DMS53 (cell line): ENCODE data around the gene DAPK1.
A peak's percentile ranks its signal among the peaks of the same experiment; 100 is the strongest.

Experiments
- DNase-seq: peaks from one replicate; lab custom pipeline; 2025; lab: John Stamatoyannopoulos, UW

DAPK1 gene

DNA sequence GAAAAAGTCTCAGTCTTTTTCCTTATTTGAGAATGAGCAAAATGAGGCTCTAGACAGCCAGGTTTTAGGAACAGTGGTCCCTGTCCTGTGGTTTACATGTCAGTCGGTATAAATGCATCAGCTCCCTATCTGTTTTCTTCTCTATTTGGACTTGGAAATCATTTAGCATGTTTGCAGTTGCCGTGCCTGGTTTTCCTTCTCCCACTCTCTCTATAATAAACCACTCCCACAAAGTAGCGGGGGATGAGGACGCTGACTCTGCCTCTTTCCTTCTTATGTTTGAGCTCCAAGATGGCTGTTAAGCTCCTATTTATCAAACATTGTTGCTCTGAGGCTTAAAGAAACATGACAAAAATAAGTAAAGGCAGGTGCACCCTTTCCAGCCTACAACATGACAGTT is 171.1 kb downstream of the DAPK1 start:
- no peak for DNase-seq

DNA sequence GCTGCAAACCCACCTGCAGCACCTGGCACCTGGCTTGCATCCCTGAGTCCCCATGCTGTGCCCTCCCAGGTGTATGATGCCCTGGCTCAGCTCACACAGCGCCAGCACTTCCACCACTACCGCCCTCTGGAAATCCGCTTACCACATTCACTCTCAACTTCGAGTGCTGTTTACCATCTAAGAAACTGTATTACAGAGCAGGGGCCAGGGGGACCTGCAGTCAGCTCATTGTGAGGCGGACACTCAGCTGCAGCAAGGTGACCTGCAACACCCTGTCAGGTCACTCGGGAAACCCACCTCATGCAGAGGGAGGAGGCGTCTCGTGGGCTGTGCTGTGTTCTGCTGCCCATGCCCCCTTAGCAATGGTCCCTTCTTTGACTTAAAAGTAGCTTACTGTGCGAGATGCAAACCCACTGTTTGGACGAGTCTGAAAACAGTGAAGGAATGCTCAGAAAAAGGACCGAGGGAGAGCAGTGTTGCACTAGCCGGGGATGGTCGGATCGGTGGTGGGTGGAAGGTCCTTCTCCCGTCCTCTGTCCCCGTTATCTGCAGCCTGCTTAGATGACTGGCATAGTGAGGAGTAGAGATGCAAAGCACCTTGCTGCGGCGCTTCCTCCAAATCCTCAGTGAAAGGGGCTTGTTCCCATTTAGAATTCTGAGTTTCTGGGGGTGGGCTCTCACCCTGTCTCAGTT is 173.1 kb downstream of the DAPK1 start:
- no peak for DNase-seq

DNA sequence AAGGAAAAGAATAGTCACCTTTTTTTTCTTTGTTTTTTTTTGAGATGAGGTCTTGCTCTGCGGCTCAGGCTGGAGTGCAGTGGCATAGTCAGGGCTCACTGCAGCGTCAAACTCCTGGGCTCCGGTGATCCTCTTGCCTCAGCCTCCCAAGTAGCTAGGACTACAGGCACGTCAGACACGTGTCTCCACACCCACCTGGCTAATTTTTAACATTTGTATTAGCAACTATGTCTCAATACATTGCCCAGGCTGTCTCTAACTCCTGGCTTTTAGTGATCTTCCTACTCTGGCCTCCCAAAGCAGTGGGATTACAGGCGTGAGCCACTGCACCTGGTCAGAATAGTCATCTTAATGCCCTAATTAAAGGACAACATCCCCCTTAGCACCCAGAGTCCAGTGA is 173.8 kb downstream of the DAPK1 start:
- DNase-seq = no peak

GRCh38 chr9:87671925-87672324 is 174.3 kb downstream of the DAPK1 start:
- no peak for DNase-seq

- DNase-seq = no peak
These were observed 174.9 kb downstream of the DAPK1 start for GRCh38 chr9:87672586-87672985.

- DNase-seq = no peak
These were observed 175.9 kb downstream of the DAPK1 start for GRCh38 chr9:87673446-87674120.

DNA sequence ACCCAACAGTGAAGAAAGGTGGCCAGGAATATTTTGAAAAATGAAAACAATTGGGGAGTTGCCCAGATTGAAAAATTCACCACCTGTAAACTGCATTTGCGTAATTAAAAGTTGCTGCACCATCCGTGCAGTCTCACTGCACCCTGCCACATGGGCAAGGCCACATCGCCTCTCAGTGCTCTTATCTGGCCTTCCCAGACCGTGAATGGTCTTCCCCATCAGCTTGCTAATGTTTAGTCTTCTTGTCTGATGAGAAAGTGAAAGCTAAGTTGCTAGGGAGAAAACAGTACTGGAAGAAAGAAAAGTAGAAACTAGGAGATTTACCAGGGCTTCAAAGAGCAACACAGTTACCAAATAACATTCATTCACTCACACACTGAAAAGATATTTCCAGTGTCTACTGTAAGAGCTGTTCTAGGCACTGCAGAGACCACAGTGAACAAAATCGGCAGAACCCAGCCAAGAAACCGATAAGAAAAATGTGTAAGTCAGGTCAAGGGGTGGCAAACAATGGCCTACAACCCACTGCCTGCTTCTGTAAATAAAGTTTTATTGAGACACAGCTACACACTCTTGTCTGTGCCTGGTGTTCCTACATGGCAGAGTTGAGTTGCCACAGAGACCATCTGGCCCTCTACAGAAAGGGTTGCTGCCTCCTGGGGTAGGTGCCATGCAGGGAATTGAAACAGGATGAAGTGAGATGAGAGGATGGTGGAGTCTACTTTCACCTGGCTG is 177.1 kb downstream of the DAPK1 start:
- DNase-seq = no peak

- DNase-seq = no peak
These were observed 178.3 kb downstream of the DAPK1 start for GRCh38 chr9:87675906-87676515.

- no peak for DNase-seq
These were observed 179.5 kb downstream of the DAPK1 start for GRCh38 chr9:87676976-87677775.

DNA sequence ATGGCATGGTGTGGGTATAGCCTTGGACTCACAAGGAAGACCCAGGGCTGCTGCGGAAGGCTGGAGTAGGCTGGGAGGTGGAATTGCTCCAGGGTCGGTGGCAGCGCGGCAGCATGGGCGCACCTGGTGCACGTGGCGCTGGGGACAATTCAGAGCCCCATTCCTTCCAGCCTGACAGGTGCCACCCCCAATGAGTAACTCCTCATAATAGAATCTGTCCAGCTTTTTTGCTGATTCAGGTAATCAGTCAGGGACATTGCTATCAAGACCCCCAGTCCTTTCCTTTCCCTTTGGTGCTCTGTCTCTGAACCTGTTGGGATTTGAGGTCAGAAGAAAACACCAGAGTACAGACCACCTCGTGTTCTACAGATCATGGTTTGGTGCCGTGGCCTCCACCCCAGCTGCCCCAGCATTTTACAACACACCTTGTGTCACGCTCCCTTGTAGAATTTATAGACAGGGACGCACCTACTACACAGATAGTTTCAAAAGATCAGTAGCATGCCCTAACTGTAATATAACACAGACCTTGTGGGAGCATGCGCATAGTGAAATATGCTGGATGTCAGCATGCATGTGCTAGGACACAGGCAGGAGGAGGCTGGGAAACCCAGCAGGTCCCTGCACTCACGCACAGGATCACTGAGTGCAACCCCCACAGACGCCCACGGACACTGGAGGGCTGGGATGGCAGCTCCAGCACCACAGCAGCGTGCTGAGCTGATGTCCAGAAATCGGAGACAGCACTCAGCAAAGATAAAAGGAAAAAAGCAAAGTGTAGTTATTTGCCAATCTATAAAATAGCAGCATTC is 180.3 kb downstream of the DAPK1 start:
- DNase-seq = no peak

GRCh38 chr9:87678650-87679355 is 181.1 kb downstream of the DAPK1 start:
- DNase-seq = peak; percentile 70

DNA sequence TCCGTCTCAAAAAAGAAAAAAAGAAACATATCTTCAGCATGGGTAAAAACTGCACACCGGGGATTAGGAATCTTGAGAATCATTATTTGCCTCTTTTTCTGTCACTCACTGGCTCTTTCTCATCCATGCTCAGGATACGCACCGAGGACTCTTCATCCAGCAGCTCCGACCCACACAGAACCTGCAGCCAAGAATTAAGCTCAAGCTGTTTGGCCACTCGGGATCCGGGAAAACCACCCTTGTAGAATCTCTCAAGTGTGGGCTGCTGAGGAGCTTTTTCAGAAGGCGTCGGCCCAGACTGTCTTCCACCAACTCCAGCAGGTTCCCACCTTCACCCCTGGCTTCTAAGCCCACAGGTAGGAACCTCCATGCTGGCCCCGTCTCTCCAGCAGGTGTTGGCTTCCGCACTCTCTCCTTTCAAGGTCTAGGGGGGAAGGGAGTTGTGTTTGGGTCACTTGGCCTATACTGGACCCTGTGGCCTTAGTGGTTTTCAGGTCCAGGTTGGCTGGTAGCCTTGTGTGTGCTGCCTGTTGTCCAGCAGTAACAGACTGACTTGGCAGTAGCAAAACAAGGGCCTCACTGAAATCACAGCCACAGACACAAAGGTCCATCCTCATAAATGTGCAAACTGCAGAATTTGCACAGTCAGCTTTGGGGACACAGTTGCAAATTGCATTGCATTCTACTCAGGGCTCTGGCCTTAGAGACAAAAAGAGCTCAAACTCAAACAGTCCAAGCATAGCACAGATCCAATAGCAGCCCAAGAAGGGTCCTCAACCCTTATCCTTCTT is 183.8 kb downstream of the DAPK1 start:
- DNase-seq = no peak

GRCh38 chr9:87682085-87682484 is 184.4 kb downstream of the DAPK1 start:
- no peak for DNase-seq

DNA sequence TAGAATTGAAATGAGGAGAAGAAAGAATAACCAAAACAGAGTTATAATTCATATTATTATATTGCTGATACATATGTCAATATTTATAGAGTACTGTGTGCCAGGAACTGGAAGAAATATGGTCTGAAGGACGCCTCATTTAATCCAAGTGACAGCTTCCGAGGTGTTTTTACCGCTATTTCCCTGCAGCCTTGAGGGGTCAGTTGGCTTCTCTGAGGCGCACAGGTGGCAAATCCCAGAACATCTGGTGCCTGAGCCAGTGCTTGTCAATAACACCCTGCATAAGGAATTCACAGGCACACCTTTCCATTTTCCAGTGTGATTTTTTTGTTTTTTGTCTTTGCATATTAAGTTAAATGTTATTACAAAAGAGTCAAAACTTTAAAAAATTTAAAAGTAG is 185.0 kb downstream of the DAPK1 start:
- no peak for DNase-seq

GRCh38 chr9:87683751-87684626 is 186.3 kb downstream of the DAPK1 start:
- no peak for DNase-seq

DNA sequence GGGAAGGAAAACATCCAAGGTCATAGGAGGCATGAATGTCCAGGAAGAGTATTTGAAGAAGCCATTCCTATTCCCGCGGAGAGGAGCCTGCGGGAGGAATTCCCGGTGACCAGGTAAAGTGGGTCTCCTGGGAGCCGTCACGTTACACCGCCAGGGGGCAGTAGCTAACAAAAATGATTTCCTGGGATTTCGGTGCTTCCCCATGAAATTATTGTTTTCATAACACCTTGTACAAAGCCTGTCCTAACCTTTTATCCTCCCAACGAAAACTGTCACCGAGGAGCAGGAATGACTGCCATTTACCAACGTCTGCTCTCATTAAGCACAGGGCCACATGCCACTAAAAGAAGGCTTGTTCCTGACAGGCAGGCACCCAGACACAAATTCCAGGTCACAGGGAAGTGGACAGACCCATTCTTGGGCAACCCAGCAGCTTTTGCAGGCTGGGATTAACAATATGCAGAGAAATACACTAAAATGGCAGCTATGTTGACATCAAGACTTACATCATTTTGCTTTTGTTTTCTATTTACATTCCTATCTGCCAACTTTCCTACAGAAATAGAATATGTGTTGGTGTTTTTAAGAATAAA is 187.1 kb downstream of the DAPK1 start:
- peak; percentile 37 for DNase-seq

DNA sequence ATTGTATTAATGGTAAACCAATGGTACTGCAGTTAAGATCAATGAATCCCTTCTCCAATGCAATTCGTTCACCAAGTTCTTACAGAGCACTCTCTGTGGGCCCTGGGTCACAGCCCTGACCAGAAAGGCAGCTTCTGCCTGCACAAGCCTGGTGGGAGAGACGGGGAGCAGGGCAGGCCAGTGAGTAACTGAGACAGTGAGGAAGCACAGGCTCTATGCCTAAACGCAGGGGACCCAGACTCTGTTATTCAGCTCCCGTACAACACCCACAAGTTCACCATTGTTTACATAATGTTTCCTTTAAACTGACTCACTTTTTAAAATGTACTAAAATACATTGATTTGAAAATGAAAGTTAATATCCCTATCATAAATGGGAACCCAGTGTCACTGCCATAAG is 187.8 kb downstream of the DAPK1 start:
- no peak for DNase-seq

- no peak for DNase-seq
These were observed 188.3 kb downstream of the DAPK1 start for GRCh38 chr9:87685871-87686519.
